HG03280 (cell line): ENCODE results near the gene MAPK8IP1.
A peak's percentile ranks its signal among the peaks of the same experiment; 100 is the strongest.

Experiments used
- ATAC-seq: cut with Tn5 transposase; IDR thresholded peaks from one replicate; pipeline ENCODE4 v1.9.1; 2021; ENCODE audit warnings: mild to moderate bottlenecking, moderate library complexity; ENCODE audit not compliant: unreplicated experiment

MAPK8IP1 gene

GRCh38 chr11:45924036-45924915 lies 38.8 kb downstream of the MAPK8IP1 start:
- ATAC-seq = no peak

DNA sequence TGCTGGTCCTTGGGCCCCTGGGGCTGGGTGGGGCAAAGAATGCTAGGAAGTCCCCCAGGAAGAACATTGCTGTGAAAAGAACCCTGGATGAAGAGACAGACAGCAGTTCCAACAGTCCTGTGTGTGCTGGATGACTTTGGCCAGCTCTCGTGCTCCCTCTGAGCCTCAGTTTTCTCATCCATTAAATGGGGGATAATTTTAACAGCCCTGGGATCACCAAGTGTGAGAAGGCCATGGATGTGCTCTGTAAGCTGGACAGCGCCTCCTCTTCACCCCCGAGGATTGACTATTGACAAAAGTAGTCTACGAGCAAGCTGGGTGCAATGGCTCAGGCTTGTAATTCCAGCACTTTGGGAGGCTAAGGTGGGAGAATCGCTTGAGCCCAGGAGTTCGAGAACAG lies 39.5 kb downstream of the MAPK8IP1 start:
- no peak for ATAC-seq

- no peak for ATAC-seq
These were observed 40.1 kb downstream of the MAPK8IP1 start for GRCh38 chr11:45925550-45925949.

DNA sequence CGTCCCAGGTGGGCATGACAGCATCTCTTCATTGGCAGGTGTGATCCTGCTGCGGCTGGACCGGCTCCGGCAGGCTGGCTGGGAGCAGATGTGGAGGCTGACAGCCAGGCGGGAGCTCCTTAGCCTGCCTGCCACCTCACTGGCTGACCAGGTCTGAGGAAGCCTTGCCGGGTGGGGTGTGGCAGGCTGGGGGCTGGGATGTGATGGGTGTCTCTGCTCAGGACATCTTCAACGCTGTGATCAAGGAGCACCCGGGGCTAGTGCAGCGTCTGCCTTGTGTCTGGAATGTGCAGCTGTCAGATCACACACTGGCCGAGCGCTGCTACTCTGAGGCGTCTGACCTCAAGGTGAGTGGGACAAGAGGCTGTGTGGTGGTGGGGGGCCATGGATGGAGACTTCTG lies 40.5 kb downstream of the MAPK8IP1 start:
- ATAC-seq = no peak

DNA sequence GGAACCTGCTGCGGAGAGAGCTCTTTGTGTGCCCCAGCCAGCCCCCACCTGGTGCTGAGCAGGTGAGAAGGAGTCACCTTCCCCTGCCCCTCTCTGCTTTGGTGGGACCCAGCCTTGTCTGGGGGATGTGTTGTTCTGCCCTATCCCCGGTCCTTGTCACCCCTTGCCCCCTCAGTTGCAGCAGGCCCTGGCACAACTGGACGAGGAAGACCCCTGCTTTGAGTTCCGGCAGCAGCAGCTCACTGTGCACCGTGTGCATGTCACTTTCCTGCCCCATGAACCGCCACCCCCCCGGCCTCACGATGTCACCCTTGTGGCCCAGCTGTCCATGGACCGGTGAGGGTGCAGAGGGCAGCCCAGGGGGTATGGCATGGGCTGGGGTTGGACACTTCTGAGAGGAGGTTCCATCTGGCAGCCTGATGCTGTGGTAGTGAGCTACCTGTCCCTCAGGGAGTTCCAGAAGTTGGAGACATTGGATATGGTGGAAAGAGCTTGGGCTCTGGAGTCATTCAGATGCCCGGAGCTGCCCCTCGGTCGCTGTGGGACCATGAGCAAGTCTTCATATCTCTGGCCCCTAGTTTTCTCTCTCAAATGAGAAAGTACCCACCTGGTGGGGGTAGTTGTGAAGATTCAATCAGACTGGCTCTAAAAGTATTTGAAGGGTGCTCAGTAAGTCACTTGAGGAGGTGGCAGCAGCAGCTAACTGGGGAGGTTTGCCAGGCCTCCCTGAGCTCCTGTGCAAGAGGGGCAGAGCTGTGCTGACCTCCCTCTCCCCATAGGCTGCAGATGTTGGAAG lies 41.3 kb downstream of the MAPK8IP1 start:
- ATAC-seq = no peak

GRCh38 chr11:45927332-45927683 lies 41.9 kb downstream of the MAPK8IP1 start:
- ATAC-seq = no peak

DNA sequence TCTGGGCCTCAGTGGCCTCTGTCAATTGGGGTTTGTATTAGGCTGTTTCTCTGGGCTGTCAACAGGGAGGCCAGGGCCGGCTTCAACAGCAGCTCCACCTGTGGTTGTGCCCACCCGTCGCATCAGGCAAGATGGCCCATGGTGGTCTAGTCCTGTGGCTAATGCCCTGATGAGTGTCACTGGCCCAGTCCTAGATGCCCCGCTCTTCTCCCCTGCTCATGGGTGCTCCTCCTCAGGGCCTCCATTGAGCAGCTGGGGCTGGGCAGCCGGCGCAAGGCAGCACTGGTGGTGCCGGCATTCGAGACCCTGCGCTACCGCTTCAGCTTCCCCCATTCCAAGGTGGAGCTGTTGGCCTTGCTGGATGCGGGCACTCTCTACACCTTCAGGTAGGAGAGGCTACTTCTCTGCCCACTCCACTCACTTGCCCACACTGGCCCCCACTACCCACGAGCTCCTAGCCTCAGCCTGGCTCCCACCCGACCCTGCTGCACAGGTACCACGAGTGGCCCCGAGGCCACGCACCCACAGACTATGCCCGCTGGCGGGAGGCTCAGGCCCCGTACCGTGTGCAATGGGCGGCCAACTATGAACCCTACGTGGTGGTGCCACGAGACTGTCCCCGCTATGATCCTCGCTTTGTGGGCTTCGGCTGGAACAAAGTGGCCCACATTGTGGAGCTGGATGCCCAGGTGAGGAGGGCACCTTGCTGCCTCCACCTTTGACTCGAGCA lies 42.4 kb downstream of the MAPK8IP1 start:
- no peak for ATAC-seq

GRCh38 chr11:45928535-45929215 lies 43.2 kb downstream of the MAPK8IP1 start:
- no peak for ATAC-seq

DNA sequence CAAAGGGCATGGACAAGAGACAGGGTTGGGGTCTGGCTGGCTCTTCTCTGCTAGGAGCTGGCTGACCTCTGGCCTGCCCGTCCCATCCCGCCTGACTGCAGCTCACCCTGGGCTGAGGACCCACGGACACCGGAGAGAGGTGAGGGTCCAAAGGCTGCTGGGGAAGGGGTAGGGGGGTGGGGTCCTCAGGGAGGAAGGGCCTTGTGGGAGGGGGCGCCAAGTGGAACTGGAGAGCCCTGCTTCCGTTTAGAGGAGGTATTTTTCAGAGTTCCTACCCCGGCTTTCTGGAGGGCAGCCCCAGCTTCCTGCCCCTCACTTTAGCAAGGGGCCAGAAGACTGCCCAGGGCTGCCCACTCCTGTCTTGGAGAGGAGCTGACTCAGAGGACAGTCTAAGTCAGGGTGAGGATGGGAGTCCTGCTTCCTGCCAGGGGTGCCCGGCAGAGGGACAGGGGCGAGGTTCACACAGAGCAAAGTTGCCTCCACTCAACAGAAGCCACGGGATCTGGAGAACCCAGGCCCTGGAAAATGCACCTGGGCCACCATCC lies 44.1 kb downstream of the MAPK8IP1 start:
- ATAC-seq = no peak

- ATAC-seq = peak; percentile 85
These were observed 44.8 kb downstream of the MAPK8IP1 start for GRCh38 chr11:45930031-45930794.

- no peak for ATAC-seq
These were observed 45.6 kb downstream of the MAPK8IP1 start for GRCh38 chr11:45930951-45931570.

GRCh38 chr11:45931739-45932138 lies 46.3 kb downstream of the MAPK8IP1 start:
- no peak for ATAC-seq

DNA sequence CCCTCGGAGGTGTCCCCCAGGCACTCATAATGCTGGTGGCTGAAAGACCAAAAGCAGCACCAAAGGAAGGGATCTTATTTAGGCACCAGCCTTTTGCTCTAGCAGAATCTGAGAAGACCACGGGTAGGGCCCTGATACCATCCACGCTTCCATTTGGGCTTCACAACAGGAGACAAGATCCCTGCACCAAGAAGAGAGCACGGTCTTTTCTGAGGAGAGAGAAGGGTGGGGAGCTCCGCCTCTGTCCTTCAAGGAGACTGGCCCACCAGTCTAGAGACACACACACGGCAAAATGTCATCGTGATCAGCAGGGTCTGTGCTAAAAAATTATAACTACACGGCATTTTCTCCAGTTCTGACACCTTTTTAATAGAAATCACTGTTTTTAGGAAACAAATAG lies 46.8 kb downstream of the MAPK8IP1 start:
- ATAC-seq = no peak

DNA sequence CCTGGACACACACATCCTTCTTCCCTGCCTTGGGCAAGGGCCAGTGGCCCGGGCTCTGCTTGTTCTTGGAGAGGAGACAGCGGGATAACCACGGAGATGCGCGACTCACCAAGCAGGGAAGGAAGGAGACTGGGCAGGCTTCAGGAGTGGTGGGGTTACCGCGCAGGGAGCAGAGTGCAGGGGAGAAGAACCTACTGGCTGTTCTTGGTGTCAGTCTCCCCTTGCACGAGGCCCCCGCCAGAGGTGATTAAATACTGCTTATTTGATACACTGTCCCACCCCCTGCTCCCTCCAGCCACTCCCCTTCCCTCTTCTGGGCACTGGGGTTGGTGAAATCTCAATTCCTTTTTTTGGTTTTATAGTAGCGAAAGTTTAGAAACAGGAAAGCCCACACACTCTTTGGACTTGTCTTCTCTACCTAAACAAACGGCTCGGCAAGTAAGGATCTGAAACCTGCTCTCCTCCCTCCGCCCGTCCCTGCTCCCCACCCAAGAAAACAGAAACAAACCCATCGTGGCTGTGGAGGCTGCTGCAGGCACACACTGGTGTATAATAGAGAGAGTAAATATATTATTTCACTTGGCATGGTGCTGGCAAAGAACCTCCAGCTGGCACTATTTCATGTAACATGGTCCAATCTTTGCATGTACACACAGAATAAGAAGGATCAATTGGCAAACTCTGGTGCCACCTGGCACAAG lies 47.8 kb downstream of the MAPK8IP1 start:
- ATAC-seq = no peak

GRCh38 chr11:45933846-45934579 lies 48.6 kb downstream of the MAPK8IP1 start:
- ATAC-seq = no peak

DNA sequence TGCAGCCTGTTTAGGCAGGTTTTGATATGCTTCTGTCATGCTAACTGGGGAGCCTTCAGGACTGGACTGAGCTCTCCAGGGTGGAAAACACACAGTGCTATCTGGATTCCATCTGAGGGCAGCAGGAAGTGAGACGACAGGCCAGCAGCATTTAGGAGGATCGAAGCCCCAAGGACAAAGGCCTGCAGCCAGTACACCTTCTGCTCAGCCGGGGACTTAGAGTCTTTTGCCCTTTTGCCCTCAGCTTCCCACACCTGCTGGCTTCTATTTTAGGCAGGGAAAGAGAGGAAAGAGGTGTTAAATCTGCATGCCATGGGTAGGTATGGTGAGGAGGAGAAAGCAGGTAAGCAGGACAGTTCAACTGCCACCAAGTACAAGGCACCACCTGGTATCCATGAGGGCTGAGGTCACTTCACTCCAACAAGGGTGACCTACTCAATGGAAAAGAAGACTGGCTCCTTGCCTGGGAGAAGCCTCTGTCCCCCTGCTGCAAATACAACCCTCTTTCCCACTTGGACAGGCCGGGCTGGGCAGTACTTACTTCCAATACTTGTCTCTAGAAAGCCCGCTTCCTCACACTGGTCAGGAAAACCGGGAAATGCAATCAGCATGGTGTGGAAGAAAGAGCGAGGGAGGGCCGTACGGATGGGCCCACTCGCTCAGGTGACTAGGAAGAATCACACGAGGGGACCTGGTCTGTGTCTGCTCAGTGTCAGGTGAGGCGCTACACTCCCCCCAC lies 49.3 kb downstream of the MAPK8IP1 start:
- ATAC-seq = no peak

GRCh38 chr11:45935349-45936064 lies 50.1 kb downstream of the MAPK8IP1 start:
- no peak for ATAC-seq
